ENCODE results near the gene TMEM236.

Gene TMEM236

DNA sequence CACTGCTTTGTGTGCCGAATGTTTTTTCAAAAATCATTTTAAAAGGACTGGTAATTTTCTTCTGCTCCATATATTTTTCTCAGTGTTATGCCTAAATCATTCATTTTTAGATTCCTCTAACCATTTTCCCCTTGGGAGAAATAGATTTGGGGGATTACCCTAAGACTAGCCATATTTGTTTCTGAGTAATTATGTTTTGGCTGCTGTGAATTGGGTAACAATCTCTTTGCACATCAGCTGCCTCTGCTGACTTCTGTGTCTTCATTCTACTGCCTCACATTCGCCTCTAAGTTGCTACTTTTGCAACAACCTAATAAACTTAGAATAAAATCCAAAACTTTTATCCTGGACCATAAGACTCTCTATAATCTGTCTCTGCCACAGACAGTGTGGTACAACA, 38.6 kb downstream of the TMEM236 start:
- no peak for DNase-seq

DNA sequence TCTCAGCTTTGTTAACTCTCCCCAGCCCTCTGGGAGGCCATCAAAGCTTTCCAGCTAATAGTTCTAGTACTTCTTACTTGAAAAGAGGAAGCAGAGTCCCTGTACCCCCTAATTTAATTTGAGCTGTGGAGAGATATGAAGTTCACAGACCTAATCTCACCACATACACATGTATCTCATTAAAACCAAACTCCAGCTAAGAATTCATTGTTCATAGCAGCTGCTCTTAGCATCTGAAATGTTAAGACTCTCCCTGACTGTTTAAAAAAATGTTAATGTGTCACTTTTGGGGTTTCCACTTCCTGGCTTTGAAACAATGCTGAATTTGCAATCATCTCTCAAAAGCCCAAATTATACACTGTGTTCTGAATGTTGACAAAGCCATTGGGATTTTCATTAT, 41.0 kb downstream of the TMEM236 start:
- no peak for DNase-seq

DNA sequence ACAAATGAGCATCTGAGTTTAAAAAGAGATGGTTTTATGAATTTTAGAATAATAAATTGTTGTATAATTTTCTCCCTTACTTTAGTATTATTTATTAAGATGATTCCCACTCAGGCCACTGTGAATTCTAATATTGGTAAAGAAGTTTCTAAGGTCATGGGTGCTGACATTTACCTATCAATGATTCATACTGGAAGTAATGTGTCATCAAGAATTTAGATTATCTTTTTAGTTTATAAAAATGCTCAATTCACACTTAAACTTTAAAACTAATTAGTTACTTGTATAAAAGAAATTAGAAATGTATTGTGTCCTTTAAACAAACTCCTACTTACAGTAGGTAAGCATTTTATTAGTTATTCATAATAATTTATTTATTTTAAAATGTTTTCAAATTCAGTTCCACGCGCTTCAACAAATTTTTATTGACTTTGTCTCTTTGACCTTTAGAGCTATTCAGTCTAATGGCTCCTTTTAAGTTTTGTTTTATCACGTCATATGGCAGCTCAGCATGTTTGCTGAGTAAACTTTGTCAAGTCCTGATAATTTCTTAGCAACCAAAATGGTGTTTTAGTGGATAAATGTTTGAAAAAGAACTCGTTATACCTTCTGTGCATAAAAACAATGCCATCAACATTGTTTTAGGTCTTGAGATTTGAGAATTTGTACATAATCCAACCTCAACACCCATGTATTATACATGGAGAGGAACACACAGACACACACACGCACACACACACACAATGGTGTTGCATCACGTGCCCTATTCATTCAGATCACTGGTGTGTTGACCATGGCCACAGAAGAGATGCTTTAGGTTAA, 42.0 kb downstream of the TMEM236 start:
- no peak for DNase-seq

DNA sequence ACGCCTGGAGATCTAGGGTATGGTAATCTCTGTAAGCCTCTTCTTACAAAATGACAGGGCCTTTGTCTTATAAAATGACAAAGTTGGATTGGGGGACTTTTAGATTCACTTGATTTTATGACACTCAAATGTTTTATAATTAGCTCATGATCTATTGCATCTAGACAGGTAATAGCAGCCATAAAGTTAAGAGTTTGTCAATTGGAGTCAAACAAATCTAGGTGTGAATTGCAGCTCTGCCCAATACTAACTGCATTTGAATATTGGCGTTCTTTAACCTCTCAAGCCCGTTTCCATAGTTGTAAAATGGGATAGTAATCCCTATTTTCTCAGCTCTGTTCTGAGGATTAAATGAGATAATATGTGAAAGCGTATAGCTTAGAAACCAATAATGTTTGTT, 43.1 kb downstream of the TMEM236 start:
- no peak for DNase-seq

DNA sequence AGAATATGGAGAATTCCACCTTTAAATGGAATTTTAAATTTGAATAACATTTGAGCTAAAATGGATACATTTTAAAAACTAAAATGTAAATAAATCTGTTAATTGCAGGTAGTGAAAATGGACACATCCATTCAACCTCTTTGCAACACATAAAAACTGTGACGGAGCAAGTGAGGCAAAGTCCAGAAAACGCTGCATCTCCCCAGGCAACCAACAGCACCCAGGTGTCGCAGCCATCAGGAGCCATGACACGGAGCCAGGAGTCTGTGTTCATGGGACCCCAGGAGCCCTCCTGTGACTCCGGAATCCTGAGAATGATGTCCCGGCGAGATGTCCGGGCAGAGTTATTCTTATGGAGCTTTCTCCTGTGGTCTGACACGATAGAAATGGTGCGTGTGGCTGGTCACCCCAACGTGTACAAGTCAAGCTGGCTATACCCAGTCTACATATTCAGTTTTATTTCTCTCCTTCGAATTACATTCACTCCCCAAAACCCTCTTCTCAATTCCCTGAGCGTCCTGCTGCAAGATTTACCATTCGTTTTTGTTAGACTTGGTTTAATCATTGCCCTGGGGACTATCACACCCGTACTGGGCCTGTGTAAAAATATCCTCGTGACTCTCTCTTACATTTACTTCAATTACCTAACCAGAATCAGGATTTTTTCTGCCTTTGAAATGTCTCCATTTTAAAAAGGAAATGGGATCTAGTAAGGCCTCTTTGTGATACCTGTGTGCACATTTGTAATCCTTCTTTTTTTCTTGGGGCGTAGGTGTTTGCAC, 44.0 kb downstream of the TMEM236 start:
- DNase-seq, result no peak

DNA sequence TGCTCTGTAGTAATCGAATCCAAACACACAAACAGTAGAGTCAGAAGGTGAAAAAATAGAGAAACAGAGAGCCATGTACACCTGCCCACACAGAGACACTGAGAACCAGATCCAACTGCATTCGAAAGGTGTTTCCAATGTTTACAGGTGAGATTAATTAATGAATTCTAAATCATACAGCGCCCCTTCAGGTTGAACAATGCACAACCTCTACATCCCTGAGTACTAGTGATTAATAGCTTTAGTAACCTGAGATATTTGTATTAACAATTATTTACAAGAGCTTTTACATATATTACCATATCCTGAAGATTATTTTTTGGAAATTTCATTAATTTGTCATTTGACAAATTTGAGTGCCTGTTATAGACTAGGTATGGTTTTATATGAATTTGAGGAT, 49.5 kb downstream of the TMEM236 start:
- no peak for DNase-seq

DNA sequence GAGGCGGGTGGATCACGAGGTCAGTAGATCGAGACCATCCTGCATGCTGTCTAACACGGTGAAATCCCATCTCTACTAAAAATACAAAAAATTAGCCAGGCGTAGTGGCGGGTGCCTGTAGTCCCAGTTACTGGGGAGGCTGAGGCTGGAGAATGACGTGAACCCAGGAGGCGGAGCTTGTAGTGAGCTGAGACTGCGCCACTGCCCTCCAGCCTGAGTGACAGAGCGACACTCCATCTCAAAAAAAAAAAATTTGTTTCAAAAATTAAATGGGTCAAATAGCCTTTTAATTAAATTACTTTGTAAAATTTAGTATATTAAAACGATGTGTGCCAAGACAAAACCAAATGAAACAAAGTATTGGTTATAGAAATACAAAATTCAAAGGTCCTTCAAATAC, 50.3 kb downstream of the TMEM236 start:
- no peak for DNase-seq

DNA sequence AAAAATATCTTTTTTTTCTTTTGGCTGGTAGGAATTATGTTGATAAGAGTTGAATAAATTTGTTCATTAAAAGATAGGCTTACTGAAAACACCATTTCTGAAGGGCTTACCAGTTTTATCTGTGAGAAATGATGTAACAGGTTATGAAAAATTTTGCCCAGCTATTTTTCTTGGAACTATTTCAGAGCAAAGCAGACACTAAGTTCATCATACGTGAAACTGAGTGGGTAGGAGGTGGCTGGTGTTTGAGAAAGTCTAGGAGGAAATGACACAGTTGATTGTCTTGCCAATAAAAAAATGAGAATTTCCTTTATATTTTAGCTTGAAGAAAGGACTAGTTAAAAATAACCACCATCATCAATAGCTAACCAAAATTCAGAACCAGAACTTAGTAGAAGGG, 51.0 kb downstream of the TMEM236 start:
- no peak for DNase-seq

DNA sequence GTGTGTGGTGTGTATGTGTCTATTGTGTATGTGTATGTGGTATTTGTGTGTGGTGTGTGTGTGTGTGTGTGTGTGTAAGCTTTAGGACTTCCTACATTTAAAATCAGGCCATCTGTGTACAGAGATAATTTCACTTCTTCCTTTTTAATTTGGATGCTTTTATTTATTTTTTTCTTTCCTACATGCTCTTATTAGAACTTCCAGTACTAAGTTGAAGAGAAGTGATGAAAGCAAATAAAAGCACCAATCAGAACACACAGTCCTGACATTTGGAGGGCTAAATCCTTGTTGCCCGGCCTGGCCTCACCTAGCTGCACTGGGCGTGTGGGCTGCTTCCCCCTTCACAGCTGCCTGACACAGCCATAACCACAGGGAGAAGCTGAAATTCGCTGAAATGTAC, 53.3 kb downstream of the TMEM236 start:
- DNase-seq, result no peak

DNA sequence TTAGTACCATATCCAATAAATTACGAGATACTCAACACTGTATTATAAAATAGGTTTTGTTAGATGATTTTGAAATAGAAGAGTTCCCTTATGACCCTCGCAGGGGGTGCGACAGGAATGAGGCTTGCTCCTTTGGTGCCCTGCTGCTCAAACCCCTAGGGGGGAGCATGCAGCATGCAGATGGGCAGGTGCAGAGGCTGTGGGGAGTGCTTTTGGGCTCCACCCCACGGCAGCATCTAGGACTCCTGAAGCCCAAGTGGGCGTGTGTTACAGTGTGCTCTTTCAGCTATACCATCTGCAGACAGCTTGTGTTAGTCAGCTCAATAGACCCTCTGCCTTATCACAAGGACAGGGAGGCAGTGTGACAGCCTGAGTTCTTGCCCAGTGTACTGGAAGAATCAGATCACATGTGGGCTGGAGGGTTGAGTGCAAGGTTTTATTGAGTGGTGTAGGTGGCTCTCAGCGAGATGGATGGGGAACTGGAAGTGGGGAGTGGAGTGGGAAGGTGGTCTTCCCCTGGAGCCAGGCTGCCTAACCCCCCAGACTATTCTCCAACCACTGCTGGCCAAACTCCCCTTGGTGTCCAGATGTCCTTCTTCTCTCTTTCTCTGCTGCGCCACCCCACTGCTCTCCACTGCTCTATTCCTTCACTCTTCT, 54.0 kb downstream of the TMEM236 start:
- DNase-seq, result peak in 1 of 2 donors; percentile 24

DNA sequence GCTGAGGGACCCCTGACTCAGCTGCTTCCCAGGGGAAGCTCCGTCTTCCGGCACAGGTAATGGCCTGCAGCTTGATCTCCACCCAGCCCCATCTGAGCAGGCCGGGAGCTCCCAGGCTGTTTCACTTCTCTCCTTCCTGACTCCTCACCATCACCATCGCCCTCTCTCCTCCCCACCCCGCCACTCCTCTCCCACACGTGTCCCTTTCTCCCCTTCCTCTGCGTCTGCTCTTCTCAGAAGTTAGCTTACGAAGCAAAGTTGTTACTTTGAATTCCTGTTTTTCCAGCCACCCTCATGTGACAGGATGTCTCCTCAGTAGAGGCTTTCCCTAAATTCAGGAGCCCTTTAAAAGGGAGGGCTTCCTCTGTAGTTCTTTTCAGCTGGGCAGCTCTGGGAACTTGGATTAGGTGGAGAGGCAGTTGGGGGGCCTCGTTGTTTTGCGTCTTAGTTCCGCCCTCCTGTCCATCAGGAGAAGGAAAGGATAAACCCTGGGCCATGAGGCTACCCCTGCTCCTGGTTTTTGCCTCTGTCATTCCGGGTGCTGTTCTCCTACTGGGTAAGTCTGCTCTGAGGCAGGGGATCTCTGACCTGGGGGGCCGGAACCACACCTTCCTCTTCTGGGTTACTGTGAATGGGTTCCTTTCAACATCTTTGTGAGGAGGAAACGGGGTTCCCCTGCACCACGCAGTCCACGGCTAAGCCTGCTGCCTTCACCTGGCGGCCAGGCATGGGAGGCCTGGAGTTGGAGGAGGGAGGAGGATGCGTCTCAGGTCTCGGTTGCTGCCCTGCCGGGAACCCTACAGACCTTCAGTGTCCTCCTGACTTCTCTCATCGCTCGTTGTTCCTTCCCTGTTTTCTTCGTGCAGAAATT, 57.2 kb downstream of the TMEM236 start, which contains the start of gene MRC1:
Gene MRC1, plus strand, starts transcription at position 378 of the 871 bp plus-strand sequence. Its CDS starts 118 bp downstream, at position 496.
- peak in 1 of 2 donors; percentile 5 for DNase-seq

DNA sequence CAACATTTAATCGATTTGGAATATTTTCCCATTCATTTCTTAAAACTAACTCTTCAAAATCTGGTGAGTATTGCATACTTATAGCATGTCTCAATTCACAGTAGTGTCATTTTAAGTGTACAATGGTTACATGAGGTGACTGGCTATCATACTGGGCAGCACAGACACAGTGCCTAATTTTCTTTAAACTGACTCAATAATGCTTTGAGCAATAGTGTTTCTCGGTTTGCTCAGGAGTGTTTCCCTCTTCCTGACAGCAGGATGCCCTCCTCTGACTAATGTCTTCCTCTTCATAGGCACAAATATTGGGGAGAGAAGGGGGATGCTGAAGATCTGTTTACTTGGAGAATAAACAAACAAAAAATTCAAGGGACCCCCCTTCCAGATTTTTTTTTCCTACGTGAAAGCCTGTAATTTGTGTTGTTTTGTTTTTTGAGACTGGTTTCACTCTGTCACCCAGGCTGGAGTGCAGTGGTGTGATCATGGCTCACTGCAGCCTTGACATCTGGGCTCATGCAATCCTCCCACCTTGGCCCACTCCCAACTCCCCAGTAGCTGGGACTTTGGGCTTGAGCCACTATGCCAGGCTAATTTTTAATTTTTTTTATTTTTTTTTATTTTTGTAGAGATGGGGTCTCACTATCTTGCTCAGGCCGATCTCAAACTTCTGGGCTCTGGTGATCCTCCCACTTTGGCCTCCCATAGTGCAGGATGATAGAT, 59.3 kb downstream of the TMEM236 start:
- DNase-seq, result no peak

DNA sequence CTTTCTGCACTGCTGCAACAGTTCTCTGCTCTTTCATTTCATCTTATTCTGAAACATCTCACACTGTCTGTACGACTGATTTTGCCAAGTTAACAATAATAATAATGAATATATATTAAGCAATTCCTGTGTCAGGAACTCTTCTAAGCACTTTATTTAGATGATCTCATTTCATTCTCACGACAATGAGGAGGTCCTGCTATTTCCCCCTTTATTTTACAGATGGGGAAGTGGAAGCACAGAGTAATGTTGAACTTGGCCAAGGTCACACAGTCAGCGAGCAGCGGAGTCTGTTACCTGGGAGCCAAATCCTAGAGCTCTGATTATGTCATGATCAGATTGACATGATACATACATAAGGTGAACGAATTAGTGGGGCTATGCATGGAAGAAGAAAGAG, 63.0 kb downstream of the TMEM236 start:
- DNase-seq, result no peak

DNA sequence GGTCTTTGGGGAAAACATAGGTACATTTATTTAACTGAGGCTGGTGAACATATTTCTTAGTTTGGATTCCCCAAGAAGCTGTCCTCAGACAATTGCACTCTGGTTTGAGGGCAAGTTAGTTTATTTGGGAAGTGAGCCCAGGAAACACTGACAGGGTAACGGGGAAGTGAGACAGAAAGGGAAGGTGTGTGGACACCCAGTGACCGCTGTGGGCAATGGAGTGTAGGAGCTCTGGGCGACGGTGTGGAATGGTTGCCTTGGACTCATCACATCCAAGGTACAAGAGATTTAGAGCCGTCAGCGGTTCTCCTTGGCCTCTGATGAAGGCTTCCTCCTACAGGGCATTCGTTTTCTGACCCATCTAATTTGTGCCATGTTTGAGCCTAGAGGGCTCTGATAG, 64.2 kb downstream of the TMEM236 start:
- DNase-seq, result no peak

DNA sequence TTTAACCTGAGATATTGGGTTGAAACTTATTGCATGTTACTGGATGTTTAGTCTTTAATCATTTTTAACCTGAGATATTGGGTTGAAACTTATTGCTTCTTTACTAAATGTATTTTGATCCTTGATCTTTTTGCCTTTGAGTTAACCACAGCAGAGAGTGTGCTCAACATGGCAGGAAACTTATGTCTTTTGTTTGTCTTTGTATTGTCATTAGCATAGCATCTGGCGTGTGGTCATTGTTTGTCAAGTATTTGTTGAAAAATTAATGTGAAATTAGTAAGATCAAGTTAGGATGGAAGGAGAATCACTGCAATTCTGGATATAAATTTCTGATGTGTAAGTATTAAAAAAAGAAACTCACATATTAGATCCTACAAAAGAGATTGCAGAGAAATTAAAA, 65.3 kb downstream of the TMEM236 start:
- no peak for DNase-seq

DNA sequence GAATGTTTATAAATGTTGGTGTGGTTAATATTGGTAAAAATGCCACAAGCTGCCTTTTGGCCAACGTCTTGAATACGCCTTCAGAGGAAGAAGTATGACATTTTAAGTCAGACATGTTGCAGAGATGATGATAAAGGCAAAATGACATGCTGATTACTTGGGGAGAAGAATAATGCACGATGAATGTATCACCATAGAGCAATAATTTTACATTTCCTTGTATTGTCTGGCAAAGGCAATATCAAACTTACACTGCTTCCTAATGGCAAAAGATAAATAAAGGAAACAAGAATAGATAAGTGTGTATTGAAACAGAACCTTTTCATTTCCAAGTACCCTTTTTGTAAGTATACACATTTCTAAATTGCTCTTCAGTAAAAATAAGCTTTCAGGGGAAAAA, 65.8 kb downstream of the TMEM236 start:
- no peak for DNase-seq

DNA sequence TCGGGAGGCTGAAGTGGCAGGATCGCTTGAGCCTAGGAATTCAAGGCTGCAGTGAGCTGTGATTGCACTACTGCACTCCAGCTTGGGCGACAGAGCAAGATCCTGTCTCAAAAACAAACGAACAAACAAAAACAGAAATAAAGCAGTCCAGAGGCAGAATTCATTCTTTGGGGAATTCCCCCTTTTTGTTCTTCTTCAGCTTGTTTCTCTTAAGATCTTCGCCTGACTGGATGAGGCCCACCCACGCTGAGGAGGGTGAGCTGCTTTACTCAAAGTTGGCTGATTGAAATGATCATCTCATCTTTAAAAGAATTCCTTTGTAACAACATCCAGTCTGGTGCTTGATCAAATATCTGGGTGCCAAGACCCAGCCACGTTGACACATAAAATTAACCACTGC, 67.8 kb downstream of the TMEM236 start:
- DNase-seq, result no peak

DNA sequence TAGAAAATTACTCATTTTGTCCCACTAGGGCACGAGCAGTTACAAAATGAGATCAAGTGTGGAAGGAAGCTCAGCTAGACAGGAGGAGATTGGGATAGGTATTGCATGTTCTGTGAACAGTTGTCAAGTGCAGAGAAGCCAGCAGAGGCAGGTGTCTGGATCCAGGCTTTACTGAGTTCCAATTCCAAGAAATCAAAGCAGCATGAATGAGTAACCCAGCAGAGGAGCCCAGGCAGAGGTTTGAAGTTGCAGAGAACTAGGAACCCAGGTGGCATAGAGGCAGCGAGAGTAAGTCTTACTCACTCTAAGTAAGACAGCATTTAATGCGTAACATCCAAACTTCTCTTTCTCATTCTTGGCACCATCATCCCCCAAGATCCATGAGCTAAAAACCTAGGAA, 68.9 kb downstream of the TMEM236 start:
- DNase-seq, result no peak

DNA sequence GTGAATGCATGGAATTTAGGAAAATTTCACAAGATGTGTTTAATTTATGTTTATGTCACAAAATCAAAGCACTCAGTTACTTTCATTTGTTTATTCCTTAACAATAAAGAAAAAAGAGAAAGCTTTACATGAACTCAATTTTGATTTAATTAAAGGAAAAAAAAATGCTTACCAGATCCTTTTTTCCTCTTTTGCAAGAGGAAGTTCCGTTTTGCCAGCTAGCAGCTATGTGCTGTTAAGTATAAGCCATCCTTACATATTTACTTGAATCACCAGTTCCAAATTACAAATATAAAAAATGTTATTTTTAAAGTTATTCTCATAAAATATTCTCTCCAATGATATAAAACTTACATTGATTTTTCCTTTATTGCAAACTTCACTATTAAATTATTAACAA, 69.9 kb downstream of the TMEM236 start:
- no peak for DNase-seq

DNA sequence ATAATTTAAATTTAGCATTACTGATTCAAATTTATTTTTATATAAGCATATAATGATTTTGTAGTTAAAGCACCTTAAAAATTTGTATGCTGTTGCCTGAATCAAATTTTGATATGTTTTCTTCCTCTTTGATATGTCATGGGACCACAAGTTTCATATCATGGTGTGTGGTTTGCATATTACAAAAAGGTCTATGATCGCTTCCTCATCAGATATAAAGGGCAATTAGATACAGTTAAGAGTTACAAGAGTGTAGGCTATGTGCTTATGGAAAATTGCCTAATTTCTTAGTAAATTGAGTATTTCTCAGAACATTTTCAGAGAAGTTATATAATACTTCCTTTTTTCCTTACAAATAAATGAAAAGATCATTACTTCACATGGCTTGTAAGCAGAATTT, 79.3 kb downstream of the TMEM236 start:
- DNase-seq, result peak in 1 of 2 donors; percentile 13

DNA sequence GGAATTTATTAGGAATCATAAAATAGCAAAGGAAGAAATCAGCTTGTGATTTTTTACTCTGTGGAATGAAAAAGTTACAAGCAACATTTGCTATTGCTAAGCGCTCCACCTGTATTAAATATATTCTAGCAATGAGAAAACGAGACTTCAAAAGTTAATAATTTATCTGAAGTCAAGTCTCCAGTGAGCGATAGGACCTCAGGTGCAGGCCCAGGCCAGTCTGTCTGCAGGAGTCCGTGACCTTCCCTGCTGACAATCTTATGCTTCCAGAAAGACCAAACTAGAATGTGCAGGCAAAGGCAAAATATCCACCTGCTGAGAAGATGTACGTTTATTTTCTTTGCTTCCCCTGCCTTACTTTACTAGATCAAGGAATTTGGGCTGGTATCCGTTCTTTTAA, 79.9 kb downstream of the TMEM236 start:
- DNase-seq, result no peak

DNA sequence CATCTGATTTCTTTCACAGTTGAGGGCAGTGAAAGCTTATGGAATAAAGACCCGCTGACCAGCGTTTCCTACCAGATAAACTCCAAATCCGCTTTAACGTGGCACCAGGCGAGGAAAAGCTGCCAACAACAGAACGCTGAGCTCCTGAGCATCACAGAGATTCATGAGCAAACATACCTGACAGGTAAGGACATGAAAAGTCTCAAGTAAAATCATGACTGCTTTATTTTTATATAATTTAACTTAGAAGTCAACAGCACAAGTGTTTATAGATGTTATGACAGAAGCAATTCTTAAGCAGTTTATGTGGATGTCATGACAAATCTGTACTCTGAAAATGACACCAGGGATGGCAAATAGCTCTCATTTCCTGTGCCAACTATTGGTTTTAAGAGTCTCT, 81.7 kb downstream of the TMEM236 start:
- no peak for DNase-seq

Data from CD4-positive, alpha-beta T cell treated with Interleukin-4 for 1 hour (primary cell).